ENCODE results near the gene SMYD4.

DNA sequence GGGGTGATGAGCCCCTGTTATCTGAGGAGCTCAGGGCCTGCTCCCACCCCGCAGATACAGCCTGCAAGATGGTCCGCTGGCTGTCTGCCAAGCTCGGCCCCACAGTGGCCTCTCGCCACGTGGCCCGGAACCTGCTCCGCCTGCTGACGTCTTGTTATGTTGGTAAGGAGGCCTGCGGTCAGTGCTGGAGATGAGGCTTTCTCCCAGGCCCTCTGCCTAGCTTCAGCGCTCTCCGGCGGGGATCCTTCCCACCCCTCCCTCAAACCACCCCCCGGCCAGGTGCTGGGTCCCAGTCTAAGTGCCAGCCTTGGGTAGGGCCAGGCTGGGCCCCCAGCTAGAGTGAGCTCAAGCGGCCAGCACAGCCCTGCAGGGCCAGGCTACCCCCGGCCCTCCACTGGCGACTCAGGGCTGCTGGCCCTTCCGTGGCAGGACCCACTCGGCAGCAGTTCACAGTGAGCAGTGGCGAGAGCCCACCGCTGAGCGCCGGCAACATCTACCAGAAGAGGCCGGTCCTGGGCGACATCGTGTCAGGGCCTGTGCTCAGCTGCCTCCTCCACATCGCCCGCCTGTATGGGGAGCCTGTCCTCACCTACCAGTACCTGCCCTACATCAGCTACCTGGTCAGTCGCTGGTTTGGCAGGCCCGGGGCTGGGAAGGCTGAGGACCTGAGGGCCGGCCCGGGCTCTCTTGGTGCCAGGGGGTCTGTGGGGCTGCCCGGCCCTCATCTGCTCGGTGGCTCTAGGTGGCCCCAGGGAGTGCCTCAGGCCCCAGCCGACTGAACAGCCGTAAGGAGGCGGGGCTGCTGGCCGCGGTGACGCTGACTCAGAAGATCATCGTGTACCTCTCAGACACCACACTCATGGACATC lies 99.1 kb downstream of the SMYD4 start:
- TF ChIP-seq, protein P1, sequence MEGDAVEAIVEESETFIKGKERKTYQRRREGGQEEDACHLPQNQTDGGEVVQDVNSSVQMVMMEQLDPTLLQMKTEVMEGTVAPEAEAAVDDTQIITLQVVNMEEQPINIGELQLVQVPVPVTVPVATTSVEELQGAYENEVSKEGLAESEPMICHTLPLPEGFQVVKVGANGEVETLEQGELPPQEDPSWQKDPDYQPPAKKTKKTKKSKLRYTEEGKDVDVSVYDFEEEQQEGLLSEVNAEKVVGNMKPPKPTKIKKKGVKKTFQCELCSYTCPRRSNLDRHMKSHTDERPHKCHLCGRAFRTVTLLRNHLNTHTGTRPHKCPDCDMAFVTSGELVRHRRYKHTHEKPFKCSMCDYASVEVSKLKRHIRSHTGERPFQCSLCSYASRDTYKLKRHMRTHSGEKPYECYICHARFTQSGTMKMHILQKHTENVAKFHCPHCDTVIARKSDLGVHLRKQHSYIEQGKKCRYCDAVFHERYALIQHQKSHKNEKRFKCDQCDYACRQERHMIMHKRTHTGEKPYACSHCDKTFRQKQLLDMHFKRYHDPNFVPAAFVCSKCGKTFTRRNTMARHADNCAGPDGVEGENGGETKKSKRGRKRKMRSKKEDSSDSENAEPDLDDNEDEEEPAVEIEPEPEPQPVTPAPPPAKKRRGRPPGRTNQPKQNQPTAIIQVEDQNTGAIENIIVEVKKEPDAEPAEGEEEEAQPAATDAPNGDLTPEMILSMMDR (IDR thresholded peaks at IDR 0.05; ENCODE audit: low read depth, low read length, poor library complexity, severe bottlenecking): no peak
- TF ChIP-seq EZH2phosphoT487 (IDR thresholded peaks at IDR 0.05; ENCODE audit: borderline replicate concordance, low read length): no peak

Measured in DOHH2 (cell line).